ENCODE measurements around the gene HSP90AA1.

GRCh38 chr14:102087762-102088011 is 843 bp upstream of the HSP90AA1 start:
- TF ChIP-seq CTCF (conservative IDR thresholded peaks at IDR 0.05; ENCODE audit: low read length), result no peak
- no peak for TF ChIP-seq EZH2phosphoT487 (IDR thresholded peaks at IDR 0.05; ENCODE audit: borderline replicate concordance, low read depth, low read length)
